T-helper 2 cell treated with Interferon-gamma antibody and Interleukin-4, amounts not matched to agents 100 ng/mL and 5 ng/mL, for 36 hours (primary cell): ENCODE data around the gene FN3KRP. TPM values are rescaled to one million over a fixed set of nuclear protein-coding genes. Genes with fewer than 3 reads are reported as not detected.

ENCODE experiments used
- intact Hi-C: fragments of 100-400 bp; cut with micrococcal nuclease; formaldehyde crosslinking; loops from one replicate; pipeline ENCODE4 v1.15.1; 2023
- total RNA-seq: library from RNA; stranded (reverse); gene quantifications from 2 replicates; pipeline ENCODE4 v1.2.3, GENCODE V29; 2022

Gene FN3KRP, protein sequence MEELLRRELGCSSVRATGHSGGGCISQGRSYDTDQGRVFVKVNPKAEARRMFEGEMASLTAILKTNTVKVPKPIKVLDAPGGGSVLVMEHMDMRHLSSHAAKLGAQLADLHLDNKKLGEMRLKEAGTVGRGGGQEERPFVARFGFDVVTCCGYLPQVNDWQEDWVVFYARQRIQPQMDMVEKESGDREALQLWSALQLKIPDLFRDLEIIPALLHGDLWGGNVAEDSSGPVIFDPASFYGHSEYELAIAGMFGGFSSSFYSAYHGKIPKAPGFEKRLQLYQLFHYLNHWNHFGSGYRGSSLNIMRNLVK
- 38.4 and 41.0 TPM in 2 replicates for total RNA-seq

- intact Hi-C loops, result loop anchor here (1.0 to 2.0 kb wide), 4 partner anchors 18 to 197 kb away; partner anchors contain the start of genes FOXK2, RAB40B, TBCD and WDR45B
Measured at GRCh38 chr17:82716203-82717010, at the start of gene FN3KRP. Gene FN3KRP, plus strand, starts transcription at chr17:82716706. Its CDS starts 50 bp downstream, at chr17:82716756.

GRCh38 chr17:82666931-82667667 is 49.4 kb upstream of the FN3KRP start:
- intact Hi-C loops, result no loop called here

DNA sequence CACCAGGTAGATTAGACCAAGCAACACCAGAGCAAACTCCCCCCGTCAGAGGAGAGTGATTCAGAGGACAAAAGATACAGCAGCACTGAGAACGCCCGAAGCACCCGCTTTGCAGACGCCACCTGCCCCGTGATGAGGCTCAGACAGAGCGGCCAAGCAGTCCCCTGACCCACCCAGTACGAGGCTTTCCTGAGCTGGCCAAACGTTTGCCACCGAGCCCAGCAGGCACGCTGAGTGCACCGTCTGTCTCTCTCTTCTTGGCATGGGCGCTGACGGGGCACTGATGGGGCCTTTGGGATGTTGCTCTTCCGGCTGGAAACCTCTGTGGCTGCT is 48.9 kb upstream of the FN3KRP start:
- intact Hi-C loops, result no loop called here

DNA sequence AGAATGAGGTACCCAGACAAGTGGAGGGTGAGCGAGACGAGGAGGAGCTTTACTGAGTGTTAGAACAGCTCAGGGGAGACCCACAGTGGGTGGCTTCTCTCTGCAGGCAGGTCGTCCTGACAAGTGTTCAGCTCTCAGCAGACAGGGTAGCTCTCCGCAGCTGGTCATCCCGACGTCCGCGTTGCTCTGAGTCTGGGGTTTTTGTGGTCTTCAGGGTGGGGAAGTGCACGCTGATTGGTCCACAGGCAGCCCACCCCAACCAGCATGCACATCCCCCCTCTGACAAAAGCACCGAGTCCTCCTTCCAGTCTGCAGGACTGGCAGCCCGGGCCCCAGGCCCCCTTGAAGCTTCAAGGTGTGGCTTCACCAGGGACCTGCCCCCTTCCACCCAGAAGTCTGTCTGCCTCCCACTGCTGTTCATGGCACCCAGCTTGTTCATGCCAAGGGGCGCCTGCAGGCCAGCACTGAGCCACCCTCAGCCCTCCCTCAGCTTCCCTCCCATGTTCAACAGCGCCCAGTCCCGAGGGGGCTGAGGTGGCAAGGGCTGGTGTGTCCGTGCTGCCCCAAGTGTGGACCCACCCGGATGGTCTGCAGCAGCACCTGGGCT is 48.4 kb upstream of the FN3KRP start:
- intact Hi-C loops, result no loop called here

DNA sequence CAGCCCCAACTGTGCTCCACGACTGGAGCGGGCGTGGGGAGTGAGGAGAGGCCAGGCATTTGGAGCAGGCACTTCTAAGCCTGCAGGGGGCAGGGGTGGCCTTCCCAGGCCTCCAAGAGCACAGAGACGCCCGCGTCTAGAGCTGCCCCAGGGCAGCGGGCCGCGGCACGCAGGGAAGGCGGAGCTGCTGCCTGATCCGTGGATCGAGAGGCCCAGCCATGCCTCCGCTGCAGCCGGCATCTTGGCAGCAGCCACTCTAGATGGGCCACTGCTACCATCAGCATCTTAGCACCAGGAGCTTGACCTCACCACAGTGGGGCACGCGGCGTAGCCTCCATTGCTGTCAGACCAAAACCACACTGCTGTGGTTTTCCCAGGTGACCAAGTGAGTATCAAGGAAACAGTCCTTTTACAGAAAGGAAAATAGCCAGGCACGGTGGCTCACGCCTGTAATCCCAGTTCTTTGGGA is 47.8 kb upstream of the FN3KRP start:
- intact Hi-C loops, result no loop called here

DNA sequence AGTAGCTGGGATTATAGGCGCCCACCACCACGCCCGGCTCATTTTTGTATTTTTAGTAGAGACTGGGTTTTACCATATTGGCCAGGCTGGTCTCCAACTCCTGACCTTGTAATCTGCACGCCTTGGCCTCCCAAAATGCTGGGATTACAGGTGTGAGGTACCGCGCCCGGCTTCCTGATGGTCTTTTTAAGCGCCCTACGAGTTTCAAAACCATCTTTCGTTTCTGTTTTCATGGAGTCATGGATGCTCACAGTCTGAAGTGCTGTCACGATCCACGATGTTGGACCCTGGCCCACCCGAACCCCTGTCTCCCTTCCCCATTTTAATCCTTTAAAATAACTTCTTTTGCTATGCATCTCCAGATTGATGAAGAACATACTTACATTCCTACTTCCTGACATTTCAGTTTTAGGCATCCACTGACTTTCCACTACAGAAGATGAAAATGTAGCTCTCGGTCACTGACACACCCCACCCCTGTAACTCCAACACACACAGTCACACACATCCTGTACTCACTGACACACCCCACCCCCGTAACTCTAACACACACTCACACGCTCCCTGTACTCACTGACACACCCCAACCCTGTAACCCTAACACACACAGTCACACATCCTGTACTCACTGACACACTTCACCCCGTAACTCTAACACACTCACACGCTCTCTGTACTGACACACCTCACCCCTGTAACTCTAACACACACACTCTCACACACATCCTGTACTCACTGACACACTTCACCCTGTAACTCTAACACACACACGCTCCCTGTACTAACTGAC is 45.6 kb upstream of the FN3KRP start:
- intact Hi-C loops, result no loop called here

DNA sequence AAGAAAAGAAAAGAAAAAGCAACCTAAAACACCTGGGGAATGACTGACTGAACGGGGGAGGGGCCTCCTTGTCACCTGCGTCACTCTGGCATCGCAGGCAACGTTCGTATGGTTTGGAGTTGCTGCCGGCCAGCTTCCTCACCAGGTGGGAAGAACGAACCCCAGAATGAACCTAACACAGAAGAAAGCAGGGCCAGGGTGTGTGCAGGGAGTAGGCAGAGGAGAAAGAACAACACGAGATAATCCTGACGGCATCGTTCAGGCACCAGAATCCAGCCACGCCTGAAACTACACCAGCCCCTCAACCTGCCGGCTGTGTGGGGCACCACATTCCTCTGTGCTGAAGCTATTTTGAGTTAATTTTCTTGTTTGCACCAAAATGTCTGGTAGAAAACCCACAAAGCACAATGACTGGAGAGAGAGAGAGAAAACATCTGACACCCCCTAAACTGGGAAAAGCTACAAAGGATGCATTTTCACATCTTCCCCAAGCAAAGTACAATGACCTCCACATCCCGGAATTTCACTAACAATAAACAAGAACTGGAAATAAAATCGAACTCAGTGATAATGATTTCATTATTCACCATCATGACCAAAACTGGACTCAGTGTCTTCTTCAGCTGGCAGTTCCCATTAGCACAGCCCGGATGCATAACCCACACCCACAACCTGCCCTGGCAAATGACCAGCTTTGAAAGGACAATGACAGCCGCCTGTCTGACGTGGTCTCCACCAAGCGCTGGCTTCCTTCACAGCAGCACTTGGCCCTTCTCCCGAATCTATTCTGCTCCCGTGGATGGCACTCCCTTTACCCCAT is 41.6 kb upstream of the FN3KRP start:
- intact Hi-C loops, result no loop called here

GRCh38 chr17:82675476-82676245 is 40.8 kb upstream of the FN3KRP start:
- intact Hi-C loops, result no loop called here

- intact Hi-C loops, result no loop called here
Measured at GRCh38 chr17:82677353-82677925, 39.1 kb upstream of the FN3KRP start.

GRCh38 chr17:82678265-82678891 is 38.1 kb upstream of the FN3KRP start:
- intact Hi-C loops, result no loop called here

DNA sequence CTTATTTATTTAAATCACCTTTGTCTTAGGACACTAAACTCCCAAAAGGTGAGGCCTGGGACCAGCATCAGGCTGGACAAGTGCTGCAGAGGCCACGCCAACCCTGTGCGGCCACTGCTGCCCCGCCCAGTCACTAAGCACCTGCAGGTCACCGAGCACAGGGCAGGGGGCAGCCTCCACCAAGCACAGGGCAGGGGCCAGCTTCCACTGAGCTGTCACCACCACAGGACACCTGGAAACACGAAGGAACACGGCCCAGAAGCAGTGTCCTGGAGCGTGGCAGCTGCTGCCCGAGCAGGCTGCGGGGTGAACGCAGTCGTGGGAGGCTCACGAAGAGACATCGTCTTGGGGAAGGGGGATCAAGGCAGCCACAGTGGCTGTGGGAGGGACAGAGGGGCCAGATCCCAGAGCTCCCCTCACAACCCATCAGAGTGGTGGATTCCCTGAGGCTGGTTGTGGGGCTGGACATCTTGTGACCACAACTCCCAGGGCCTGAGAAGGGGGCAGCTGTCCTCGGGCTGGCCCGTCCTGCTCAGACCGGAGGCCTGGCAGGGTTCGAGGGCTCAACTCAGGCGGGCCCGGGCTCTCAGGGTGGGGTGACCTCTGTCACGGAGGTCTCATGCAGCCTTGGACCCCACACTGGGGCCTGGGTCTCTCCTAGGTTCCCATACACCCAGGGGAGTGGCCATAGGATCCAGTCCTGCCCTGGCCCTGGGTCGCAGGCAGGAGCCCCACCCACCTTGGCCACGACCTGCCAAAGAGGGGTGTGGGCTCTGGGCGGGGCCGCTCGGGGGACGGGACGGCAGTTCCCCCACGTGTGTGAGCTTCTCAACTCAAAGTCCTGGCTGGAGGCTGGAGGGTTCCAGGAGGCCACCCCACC is 36.7 kb upstream of the FN3KRP start:
- intact Hi-C loops, result no loop called here

GRCh38 chr17:82681547-82681946 is 35.0 kb upstream of the FN3KRP start:
- intact Hi-C loops, result no loop called here

- intact Hi-C loops, result no loop called here
Measured at GRCh38 chr17:82683534-82683933, 33.0 kb upstream of the FN3KRP start.

DNA sequence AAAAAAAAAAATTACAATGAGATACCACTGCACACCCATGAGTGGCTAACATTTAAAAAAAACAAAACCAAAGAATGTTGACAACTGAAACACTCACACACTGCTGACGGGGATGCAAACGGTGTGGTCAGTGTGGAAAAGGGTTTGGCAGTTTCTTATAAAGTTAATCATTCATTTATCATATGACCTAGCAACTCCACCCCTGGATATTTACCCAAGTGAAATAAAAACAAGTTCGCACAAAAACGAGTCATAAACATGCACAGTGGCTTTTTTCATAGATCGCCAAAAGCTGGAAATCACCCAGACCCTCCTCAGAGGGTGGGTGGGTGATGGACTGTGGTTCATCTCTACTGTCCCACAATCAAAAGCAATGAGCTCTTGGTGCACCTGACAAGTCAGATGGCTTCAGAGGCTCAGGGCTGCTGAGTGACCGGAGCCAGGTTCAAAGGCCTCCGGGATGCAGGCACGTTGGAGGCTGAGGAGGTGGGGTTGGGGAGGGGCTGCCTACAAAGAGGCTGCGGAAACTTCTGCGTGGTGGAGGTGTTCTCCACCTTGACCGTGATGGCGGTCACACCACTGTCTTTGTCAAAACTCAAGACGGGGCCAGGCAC is 32.2 kb upstream of the FN3KRP start:
- intact Hi-C loops, result no loop called here

DNA sequence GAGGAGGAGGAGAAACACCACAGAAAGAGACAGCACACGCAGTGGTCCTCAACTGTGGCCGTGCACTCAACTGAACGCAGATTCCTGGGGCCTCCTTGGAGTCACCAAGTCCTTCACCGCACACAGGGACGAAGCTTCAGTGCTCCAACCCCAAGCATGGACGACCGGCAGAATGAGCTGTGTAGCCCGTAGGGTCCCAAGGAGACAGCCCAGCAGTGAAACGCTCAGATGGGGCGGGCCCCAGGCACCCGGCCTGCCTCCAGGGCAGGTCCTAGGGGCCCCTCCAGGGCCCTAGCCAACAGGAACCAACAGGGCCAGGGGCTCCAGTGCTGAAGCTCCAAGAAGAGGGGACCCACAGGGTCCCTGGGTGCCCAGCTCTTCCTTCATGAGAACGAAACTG is 31.2 kb upstream of the FN3KRP start:
- intact Hi-C loops, result no loop called here

- intact Hi-C loops, result no loop called here
Measured at GRCh38 chr17:82686366-82687324, 29.9 kb upstream of the FN3KRP start.
